A549 (cell line): ENCODE measurements around the gene JOSD2.

ENCODE experiments used
- CTCF ChIP-seq: fragments of >200 bp; sonication (Bioruptor Twin); formaldehyde crosslinking; IDR thresholded peaks from 3 replicates; pipeline ENCODE4 v1.5.1; 2016
- REST ChIP-seq: fragments of 200-600 bp; sonication (generic); IDR thresholded peaks from 2 replicates; pipeline ENCODE4 v1.6.1; 2016; ENCODE audit warnings: antibody characterized with exemption, mild to moderate bottlenecking, moderate library complexity
- ZSCAN20 ChIP-seq: fragments of 250-450 bp; sonication (Bioruptor Pico); IDR thresholded peaks from 2 replicates; pipeline ENCODE4 v1.8.0; 2022; ENCODE audit warnings: mild to moderate bottlenecking, moderate library complexity

GRCh38 chr19:50486823-50487515 lies 24.0 kb downstream of the JOSD2 start:
- TF ChIP-seq CTCF (peak; percentile 50), REST (no peak), ZSCAN20 (CRISPR knock-in tag) (no peak)
